Measurements from ENCODE around the gene PHF2. TPM values are rescaled to one million over a fixed set of nuclear protein-coding genes. Genes with fewer than 3 reads are reported as not detected.

Gene PHF2
- total RNA-seq, 1 donor: 18.9 TPM

- Histone ChIP-seq H3K9me3 (ENCODE audit: low read depth, low read length) (no peaks in the 10 kb centered on the region), H3K4me3 (ENCODE audit: low read length) (no peak overlapping the region), H3K27me3 (ENCODE audit: insufficient read depth, low read length) (no peaks in the 10 kb centered on the region), H3K4me1 (ENCODE audit: insufficient read depth, low read length) (no peaks in the 10 kb centered on the region)
Observed at GRCh38 chr9:93681269-93682154, 105.1 kb downstream of the PHF2 start.

GRCh38 chr9:93682155-93682968 is 106.0 kb downstream of the PHF2 start:
- Histone ChIP-seq H3K9me3 (ENCODE audit: low read depth, low read length) (no peaks in the 10 kb centered on the region), H3K4me3 (ENCODE audit: low read length) (no peak overlapping the region), H3K27me3 (ENCODE audit: insufficient read depth, low read length) (no peaks in the 10 kb centered on the region), H3K4me1 (ENCODE audit: insufficient read depth, low read length) (no peaks in the 10 kb centered on the region)

- Histone ChIP-seq H3K4me1 (ENCODE audit: insufficient read depth, low read length) (no peaks in the 10 kb centered on the region), H3K9me3 (ENCODE audit: low read depth, low read length) (peaks cover 6% of the 10 kb centered on the region), H3K27me3 (ENCODE audit: insufficient read depth, low read length) (no peaks in the 10 kb centered on the region), H3K4me3 (ENCODE audit: low read length) (no peak overlapping the region)
Observed at GRCh38 chr9:93683331-93684134, 107.1 kb downstream of the PHF2 start.

- no peaks in the 10 kb centered on the region for H3K4me1 ChIP-seq (ENCODE audit: insufficient read depth, low read length)
- no peak overlapping the region for H3K4me3 ChIP-seq (ENCODE audit: low read length)
- H3K27me3 ChIP-seq (ENCODE audit: insufficient read depth, low read length): no peaks in the 10 kb centered on the region
- H3K9me3 ChIP-seq (ENCODE audit: low read depth, low read length): peaks cover 14% of the 10 kb centered on the region
Observed at GRCh38 chr9:93684161-93684765, 107.9 kb downstream of the PHF2 start.

- no peaks in the 10 kb centered on the region for H3K4me1 ChIP-seq (ENCODE audit: insufficient read depth, low read length)
- H3K9me3 ChIP-seq (ENCODE audit: low read depth, low read length): peaks cover 21% of the 10 kb centered on the region
- no peaks in the 10 kb centered on the region for H3K27me3 ChIP-seq (ENCODE audit: insufficient read depth, low read length)
- H3K4me3 ChIP-seq (ENCODE audit: low read length): no peak overlapping the region
Observed at GRCh38 chr9:93684806-93685543, 108.6 kb downstream of the PHF2 start.

- Histone ChIP-seq H3K4me1 (ENCODE audit: insufficient read depth, low read length) (no peaks in the 10 kb centered on the region), H3K4me3 (ENCODE audit: low read length) (no peak overlapping the region), H3K9me3 (ENCODE audit: low read depth, low read length) (peaks cover 33% of the 10 kb centered on the region), H3K27me3 (ENCODE audit: insufficient read depth, low read length) (no peaks in the 10 kb centered on the region)
Observed at GRCh38 chr9:93686127-93686879, 109.9 kb downstream of the PHF2 start.

GRCh38 chr9:93686880-93687236 is 110.5 kb downstream of the PHF2 start:
- no peak overlapping the region for H3K4me3 ChIP-seq (ENCODE audit: low read length)
- H3K4me1 ChIP-seq (ENCODE audit: insufficient read depth, low read length): no peaks in the 10 kb centered on the region
- peaks cover under 1% of the 10 kb centered on the region for H3K27me3 ChIP-seq (ENCODE audit: insufficient read depth, low read length)
- peaks cover 33% of the 10 kb centered on the region for H3K9me3 ChIP-seq (ENCODE audit: low read depth, low read length)

GRCh38 chr9:93690618-93691017 is 114.2 kb downstream of the PHF2 start:
- Histone ChIP-seq H3K9me3 (ENCODE audit: low read depth, low read length) (peaks cover 33% of the 10 kb centered on the region), H3K27me3 (ENCODE audit: insufficient read depth, low read length) (peaks cover 11% of the 10 kb centered on the region), H3K4me1 (ENCODE audit: insufficient read depth, low read length) (no peaks in the 10 kb centered on the region), H3K4me3 (ENCODE audit: low read length) (no peak overlapping the region)

- H3K4me3 ChIP-seq (ENCODE audit: low read length): no peak overlapping the region
- peaks cover 31% of the 10 kb centered on the region for H3K9me3 ChIP-seq (ENCODE audit: low read depth, low read length)
- H3K27me3 ChIP-seq (ENCODE audit: insufficient read depth, low read length): peaks cover 11% of the 10 kb centered on the region
- no peaks in the 10 kb centered on the region for H3K4me1 ChIP-seq (ENCODE audit: insufficient read depth, low read length)
Observed at GRCh38 chr9:93693129-93693528, 116.7 kb downstream of the PHF2 start.

GRCh38 chr9:93697352-93698139 is 121.2 kb downstream of the PHF2 start:
- no peaks in the 10 kb centered on the region for H3K9me3 ChIP-seq (ENCODE audit: low read depth, low read length)
- no peak overlapping the region for H3K4me3 ChIP-seq (ENCODE audit: low read length)
- H3K27me3 ChIP-seq (ENCODE audit: insufficient read depth, low read length): peaks cover 5% of the 10 kb centered on the region
- H3K4me1 ChIP-seq (ENCODE audit: insufficient read depth, low read length): no peaks in the 10 kb centered on the region

- no peaks in the 10 kb centered on the region for H3K9me3 ChIP-seq (ENCODE audit: low read depth, low read length)
- no peak overlapping the region for H3K4me3 ChIP-seq (ENCODE audit: low read length)
- no peaks in the 10 kb centered on the region for H3K4me1 ChIP-seq (ENCODE audit: insufficient read depth, low read length)
- peaks cover under 1% of the 10 kb centered on the region for H3K27me3 ChIP-seq (ENCODE audit: insufficient read depth, low read length)
Observed at GRCh38 chr9:93698140-93698908, 121.9 kb downstream of the PHF2 start.

- no peaks in the 10 kb centered on the region for H3K9me3 ChIP-seq (ENCODE audit: low read depth, low read length)
- H3K4me3 ChIP-seq (ENCODE audit: low read length): no peak overlapping the region
- H3K27me3 ChIP-seq (ENCODE audit: insufficient read depth, low read length): no peaks in the 10 kb centered on the region
- no peaks in the 10 kb centered on the region for H3K4me1 ChIP-seq (ENCODE audit: insufficient read depth, low read length)
Observed at GRCh38 chr9:93699650-93700049, 123.3 kb downstream of the PHF2 start.
